PFSK-1 (cell line): ENCODE results near the gene MRFAP1.

Source experiments
- FOXP2 ChIP-seq: optimal IDR thresholded peaks from 2 replicates; pipeline ENCODE3; 2011; ENCODE audit warnings: borderline replicate concordance, control low read depth, inconsistent platforms; ENCODE audit not compliant: insufficient read depth; ENCODE audit errors: extremely low read length, extremely low read depth
- POLR2AphosphoS5 ChIP-seq: IDR thresholded peaks from 2 replicates; pipeline ENCODE4 v1.6.1; 2012; ENCODE audit warnings: low read depth, mild to moderate bottlenecking, control low read depth, low read length, moderate library complexity
- REST ChIP-seq, 2 experiments: IDR thresholded peaks; 2 replicates each; pipeline versions ENCODE4 v1.6.1 to v1.8.0; 2011 to 2012; ENCODE audit warnings: low read depth in 2 of 2, low read length in 2 of 2, control low read depth in 1 of 2, inconsistent platforms in 1 of 2, mild to moderate bottlenecking in 1 of 2, moderate library complexity in 1 of 2; ENCODE audit not compliant: insufficient read depth in 1 of 2
- SIN3A ChIP-seq: IDR thresholded peaks from 2 replicates; pipeline ENCODE4 v1.6.1; 2012; ENCODE audit warnings: mild to moderate bottlenecking, low read length, moderate library complexity, borderline replicate concordance; ENCODE audit not compliant: insufficient read depth
- TAF1 ChIP-seq: IDR thresholded peaks from 2 replicates; pipeline ENCODE4 v1.6.1; 2012; ENCODE audit warnings: low read length, control low read depth, borderline replicate concordance; ENCODE audit not compliant: insufficient read depth

GRCh38 chr4:6634746-6635145 lies 5.7 kb upstream of the MRFAP1 start:
- TF ChIP-seq REST (IDR thresholded peaks at IDR 0.05; ENCODE audit: insufficient read depth in 1 of 2, low read depth in 2 of 2, low read length in 2 of 2) (no peak), POLR2AphosphoS5 (no peak), TAF1 (no peak), FOXP2 (no peak), SIN3A (no peak)
